ENCODE results near the gene SLC30A4.
A peak's percentile ranks its signal among the peaks of the same experiment; 100 is the strongest.

The SLC30A4 gene, protein sequence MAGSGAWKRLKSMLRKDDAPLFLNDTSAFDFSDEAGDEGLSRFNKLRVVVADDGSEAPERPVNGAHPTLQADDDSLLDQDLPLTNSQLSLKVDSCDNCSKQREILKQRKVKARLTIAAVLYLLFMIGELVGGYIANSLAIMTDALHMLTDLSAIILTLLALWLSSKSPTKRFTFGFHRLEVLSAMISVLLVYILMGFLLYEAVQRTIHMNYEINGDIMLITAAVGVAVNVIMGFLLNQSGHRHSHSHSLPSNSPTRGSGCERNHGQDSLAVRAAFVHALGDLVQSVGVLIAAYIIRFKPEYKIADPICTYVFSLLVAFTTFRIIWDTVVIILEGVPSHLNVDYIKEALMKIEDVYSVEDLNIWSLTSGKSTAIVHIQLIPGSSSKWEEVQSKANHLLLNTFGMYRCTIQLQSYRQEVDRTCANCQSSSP

DNA sequence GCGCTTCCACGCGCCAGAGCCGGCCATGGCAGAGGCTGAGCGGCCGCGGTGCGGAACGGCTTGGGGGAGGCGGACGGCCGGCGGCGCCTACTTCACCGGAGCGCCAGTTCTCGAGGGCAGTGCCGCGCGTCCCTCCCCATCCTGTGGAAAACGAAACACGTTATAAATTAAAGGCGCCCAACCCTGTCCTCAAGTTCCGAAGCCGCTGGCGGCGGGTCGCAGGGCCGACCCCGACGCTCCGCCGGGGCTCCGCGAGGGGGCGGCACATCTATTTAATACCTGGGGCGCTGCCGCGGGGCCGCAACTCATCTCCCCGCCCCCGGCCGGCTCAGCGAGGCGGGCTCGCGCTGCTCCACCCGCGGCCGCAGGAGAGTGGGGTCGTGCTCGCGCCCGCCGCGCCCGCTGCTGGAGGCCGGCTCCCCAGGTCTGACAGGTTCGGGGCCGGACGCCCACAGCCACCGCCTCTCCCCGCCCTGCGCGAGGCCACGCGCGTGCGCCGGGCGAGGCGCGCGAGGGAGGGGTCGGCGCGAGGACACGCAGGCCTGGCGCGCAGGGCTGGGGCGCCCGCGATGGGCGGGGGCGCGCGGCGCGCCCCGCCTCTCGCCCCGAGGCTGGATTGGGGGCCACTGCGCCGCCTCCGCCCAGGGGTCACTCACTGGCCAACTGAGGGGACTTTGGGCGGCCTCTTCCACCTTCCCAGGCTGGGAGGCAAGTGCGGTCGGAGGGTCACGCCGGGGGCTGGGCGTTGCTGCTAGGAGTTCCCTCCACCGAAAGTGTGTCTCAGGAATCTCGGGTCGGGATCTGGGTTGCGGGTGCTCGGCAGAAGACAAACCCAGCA lies at the start of gene SLC30A4:
Gene SLC30A4, minus strand, starts transcription at position 428 of the 838 bp plus-strand sequence. Its CDS starts 401 bp downstream, at position 27.
- TF ChIP-seq, protein P1, sequence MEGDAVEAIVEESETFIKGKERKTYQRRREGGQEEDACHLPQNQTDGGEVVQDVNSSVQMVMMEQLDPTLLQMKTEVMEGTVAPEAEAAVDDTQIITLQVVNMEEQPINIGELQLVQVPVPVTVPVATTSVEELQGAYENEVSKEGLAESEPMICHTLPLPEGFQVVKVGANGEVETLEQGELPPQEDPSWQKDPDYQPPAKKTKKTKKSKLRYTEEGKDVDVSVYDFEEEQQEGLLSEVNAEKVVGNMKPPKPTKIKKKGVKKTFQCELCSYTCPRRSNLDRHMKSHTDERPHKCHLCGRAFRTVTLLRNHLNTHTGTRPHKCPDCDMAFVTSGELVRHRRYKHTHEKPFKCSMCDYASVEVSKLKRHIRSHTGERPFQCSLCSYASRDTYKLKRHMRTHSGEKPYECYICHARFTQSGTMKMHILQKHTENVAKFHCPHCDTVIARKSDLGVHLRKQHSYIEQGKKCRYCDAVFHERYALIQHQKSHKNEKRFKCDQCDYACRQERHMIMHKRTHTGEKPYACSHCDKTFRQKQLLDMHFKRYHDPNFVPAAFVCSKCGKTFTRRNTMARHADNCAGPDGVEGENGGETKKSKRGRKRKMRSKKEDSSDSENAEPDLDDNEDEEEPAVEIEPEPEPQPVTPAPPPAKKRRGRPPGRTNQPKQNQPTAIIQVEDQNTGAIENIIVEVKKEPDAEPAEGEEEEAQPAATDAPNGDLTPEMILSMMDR (IDR thresholded peaks at IDR 0.05; ENCODE audit: low read depth, low read length, missing control alignments): peak; percentile 41
- in situ Hi-C loops (cut with HindIII; ENCODE audit: low sequenced_read_pairs): no loop called here
- peak within 1 kb of the TSS; percentile 72 for H3K4me3 ChIP-seq (ENCODE audit: low read depth, low read length)
- DNase-seq (ENCODE audit: low read depth): no peak

DNA sequence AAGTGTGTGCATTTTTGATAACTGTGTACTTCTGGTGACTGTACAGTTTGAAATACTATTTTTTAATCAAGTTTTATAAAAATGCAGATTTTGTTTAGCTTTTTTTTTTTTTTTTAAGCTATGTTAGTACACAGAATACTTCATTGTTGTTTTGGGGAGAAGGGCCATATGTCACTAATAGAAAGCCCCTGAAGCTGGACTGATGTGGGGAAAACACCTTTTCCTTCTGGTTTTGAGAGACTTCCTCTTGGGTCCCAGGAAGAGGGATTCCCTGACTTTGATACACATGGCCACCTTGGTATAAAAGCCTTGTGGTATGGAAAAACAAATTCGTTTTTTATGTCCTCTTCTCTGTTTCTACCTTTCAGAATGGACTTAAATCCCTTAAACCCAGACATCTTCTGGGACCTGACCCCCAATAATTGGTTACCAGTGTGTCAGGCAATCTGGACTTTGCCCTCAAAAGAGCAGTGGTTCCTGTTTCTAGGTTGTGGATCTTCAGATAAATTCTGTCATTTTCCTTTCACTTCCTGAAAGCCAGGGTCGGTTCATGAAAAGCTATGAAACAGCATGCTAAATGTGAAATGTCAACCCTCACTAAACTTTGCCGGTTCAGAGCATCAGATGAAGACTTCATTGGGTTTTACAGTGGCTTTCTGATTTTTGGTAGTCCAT lies 33.5 kb upstream of the SLC30A4 start:
- TF ChIP-seq, protein P1 (IDR thresholded peaks at IDR 0.05; ENCODE audit: low read depth, low read length, missing control alignments): no peak
- no peak for DNase-seq (ENCODE audit: low read depth)
- no peak overlapping the region for H3K4me3 ChIP-seq (ENCODE audit: low read depth, low read length)
- in situ Hi-C loops (cut with HindIII; ENCODE audit: low sequenced_read_pairs): no loop called here

DNA sequence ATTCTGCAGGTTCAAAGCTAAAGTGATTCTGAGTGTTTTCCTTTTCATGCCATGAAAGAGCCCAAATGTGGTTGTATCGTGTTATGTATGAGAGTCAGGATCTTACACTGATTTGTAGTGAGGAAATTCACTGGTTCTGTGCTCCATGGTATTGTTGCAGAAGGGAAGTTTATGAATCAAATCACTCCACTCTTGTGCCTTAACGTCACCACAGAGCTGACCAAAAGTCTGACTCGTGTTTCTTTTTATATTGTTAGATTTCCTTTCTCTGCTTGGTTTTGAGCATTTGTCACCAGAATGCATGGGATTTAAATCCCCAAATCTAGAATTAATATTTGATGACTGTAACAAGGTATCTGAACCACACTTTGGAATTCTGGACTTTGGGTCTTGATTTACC lies 29.1 kb upstream of the SLC30A4 start:
- H3K4me3 ChIP-seq (ENCODE audit: low read depth, low read length): no peak overlapping the region
- TF ChIP-seq, protein P1 (IDR thresholded peaks at IDR 0.05; ENCODE audit: low read depth, low read length, missing control alignments): no peak
- in situ Hi-C loops (cut with HindIII; ENCODE audit: low sequenced_read_pairs): no loop called here
- DNase-seq (ENCODE audit: low read depth): no peak

DNA sequence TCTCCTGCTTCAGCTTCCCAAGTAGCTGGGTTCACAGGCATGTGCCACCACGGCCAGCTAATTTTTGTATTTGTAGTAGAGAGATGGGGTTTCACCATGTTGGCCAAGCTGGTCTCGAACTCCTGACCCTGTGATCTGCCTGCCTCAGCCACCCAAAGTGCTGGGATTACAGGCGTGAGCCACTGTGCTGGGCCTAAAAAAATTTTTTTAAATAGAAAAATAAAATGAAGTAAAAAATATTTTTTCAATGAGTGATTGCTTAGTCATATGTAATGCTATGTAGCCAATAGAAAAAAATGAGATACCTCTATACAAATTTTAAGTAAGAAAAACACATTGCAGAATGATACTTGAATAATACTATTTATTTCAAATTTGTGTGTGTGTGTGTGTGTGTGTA lies 27.9 kb upstream of the SLC30A4 start:
- in situ Hi-C loops (cut with HindIII; ENCODE audit: low sequenced_read_pairs): no loop called here

DNA sequence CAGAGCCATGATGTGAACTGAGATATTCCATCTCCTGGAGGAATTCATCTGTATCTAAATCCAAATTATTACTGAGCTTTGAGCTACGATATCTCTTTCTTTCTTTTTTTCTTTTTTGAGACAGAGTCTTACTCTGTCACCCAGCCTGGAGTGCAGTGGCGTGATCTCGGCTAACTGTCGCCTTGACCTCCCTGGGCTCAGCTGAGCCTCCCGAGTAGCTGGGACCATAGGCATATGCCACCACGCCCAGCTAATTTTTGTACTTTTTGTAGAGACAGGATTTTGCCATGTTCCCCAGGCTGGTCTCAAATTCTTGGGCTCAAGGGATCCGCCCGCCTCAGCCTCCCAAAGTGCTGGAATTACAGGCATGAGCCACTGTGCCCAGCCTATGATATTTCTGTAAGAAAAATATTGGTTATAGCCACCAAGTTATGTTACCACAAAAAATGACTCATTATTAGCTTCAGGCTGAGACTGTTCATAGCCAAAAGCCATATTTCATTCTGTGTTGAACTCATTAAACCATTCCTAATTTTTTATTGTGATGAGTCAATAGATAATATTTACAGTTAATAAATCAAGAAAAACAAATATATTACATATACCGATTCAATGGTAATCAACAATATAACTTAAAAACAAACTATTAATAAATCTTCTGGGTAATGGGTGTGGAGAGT lies 27.1 kb upstream of the SLC30A4 start:
- TF ChIP-seq, protein P1 (IDR thresholded peaks at IDR 0.05; ENCODE audit: low read depth, low read length, missing control alignments): no peak
- no peak overlapping the region for H3K4me3 ChIP-seq (ENCODE audit: low read depth, low read length)
- no peak for DNase-seq (ENCODE audit: low read depth)
- in situ Hi-C loops (cut with HindIII; ENCODE audit: low sequenced_read_pairs): no loop called here

More for the DNA sequence above, 27.9 kb upstream of the SLC30A4 start:
- DNase-seq (ENCODE audit: low read depth): no peak
- no peak overlapping the region for H3K4me3 ChIP-seq (ENCODE audit: low read depth, low read length)
- TF ChIP-seq, protein P1 (IDR thresholded peaks at IDR 0.05; ENCODE audit: low read depth, low read length, missing control alignments): no peak
